Lower leg skin (tissue), 4 donors: ENCODE data around the gene RBMXL3. TPM values are rescaled to one million over a fixed set of nuclear protein-coding genes. Genes with fewer than 3 reads are reported as not detected.
"Not testable (repeated sequence)": the region's sequence is repeated elsewhere in the genome, so short reads cannot be mapped to it uniquely, and the experiment has no call there.

ENCODE experiments used
- DNase-seq, 2 donors: peaks; one replicate each; pipeline ENCODE4 v3.0.0-alpha.2; 2019; ENCODE audit warnings: low spot score in 2 of 2
- H3K4me3 ChIP-seq: fragments of 200-600 bp; sonication (generic); 2 replicates; pipeline ENCODE4 v1.5.1; 2017; ENCODE audit warnings: mild to moderate bottlenecking, low read depth; ENCODE audit not compliant: poor library complexity, severe bottlenecking
- CTCF ChIP-seq, 3 donors: fragments of 450-650 bp; IDR thresholded peaks; one replicate each; pipeline ENCODE4 v1.5.1; 2016; ENCODE audit warnings: antibody characterized with exemption in 3 of 3, mild to moderate bottlenecking in 3 of 3, moderate library complexity in 2 of 3
- POLR2A ChIP-seq, 2 donors: fragments of 450-650 bp; IDR thresholded peaks; one replicate each; pipeline ENCODE4 v1.6.1; 2016 to 2017; ENCODE audit warnings: antibody characterized with exemption in 2 of 2, mild to moderate bottlenecking in 1 of 2, moderate library complexity in 1 of 2
- WGBS, 2 donors: methylation state at CpG; one replicate each; pipeline ENCODE4 v1.1.5; 2018; 5-methylcytosine and 5-hydroxymethylcytosine counted together
- intact Hi-C: fragments of 100-400 bp; cut with DNase I; formaldehyde crosslinking; loops from one replicate; pipeline ENCODE4 v1.15.0; 2023; ENCODE audit warnings: low total_unique reads
- total RNA-seq, 4 donors: library from RNA; depleted of rRNA; stranded (reverse); fragments of >200 nt; gene quantifications; one replicate each; pipeline ENCODE4 v1.1.0, GENCODE V29; 2016

The RBMXL3 gene
- total RNA-seq, 4 donors from 2014 or later: not detected

GRCh38 chrX:115192244-115192700 lies 3.1 kb downstream of the RBMXL3 start:
- 91 to 92% methylated on average over 33 to 34 of the region's 35 CpGs for WGBS, 2 donors
- no peak overlapping the region for H3K4me3 ChIP-seq
- intact Hi-C loops: no loop called here
- TF ChIP-seq CTCF (IDR thresholded peaks at IDR 0.05) (no peak), POLR2A (IDR thresholded peaks at IDR 0.05) (no peak)
- DNase-seq: no peak

- TF ChIP-seq POLR2A (IDR thresholded peaks at IDR 0.05) (no peak), CTCF (IDR thresholded peaks at IDR 0.05) (no peak)
- H3K4me3 ChIP-seq: no peak overlapping the region
- intact Hi-C loops: no loop called here
- 63 to 88% methylated on average over 1 of the region's 1 CpG for whole genome bisulfite sequencing, 2 donors
- no peak for DNase-seq
Measured at GRCh38 chrX:115204040-115204439, 14.8 kb downstream of the RBMXL3 start.

- H3K4me3 ChIP-seq, DNase-seq, intact Hi-C loops: not testable (repeated sequence)
Measured at GRCh38 chrX:115209547-115209946, 20.3 kb downstream of the RBMXL3 start.

- no peak for TF ChIP-seq CTCF (IDR thresholded peaks at IDR 0.05)
- no peak for TF ChIP-seq POLR2A (IDR thresholded peaks at IDR 0.05)
- WGBS, 2 donors: 77 to 95% methylated on average over 1 of the region's 1 CpG
Measured at GRCh38 chrX:115214151-115214550, 24.9 kb downstream of the RBMXL3 start.

GRCh38 chrX:115214605-115215004 lies 25.4 kb downstream of the RBMXL3 start:
- no peak overlapping the region for H3K4me3 ChIP-seq
- intact Hi-C loops: no loop called here
- WGBS, 2 donors: 51 to 59% methylated on average over 3 of the region's 3 CpGs
- TF ChIP-seq CTCF (IDR thresholded peaks at IDR 0.05) (no peak), POLR2A (IDR thresholded peaks at IDR 0.05) (no peak)
- no peak for DNase-seq

More at GRCh38 chrX:115214151-115214550, 24.9 kb downstream of the RBMXL3 start:
- no peak for DNase-seq
- intact Hi-C loops: no loop called here
- no peak overlapping the region for H3K4me3 ChIP-seq

- DNase-seq, H3K4me3 ChIP-seq, intact Hi-C loops: not testable (repeated sequence)
- WGBS, 2 donors: 85 to 93% methylated on average over 4 of the region's 4 CpGs
Measured at GRCh38 chrX:115217346-115217745, 28.1 kb downstream of the RBMXL3 start.

- no peak for DNase-seq
- WGBS, 2 donors: 15 to 29% methylated on average over 1 of the region's 1 CpG
- no peak for TF ChIP-seq CTCF (IDR thresholded peaks at IDR 0.05)
- TF ChIP-seq POLR2A (IDR thresholded peaks at IDR 0.05): no peak
- H3K4me3 ChIP-seq: no peak overlapping the region
- intact Hi-C loops: no loop called here
Measured at GRCh38 chrX:115226929-115227328, 37.7 kb downstream of the RBMXL3 start.
